Calu3 (cell line): ENCODE data around the gene MALRD1. TPM values are rescaled to one million over a fixed set of nuclear protein-coding genes. Genes with fewer than 3 reads are reported as not detected.
"Not testable (repeated sequence)": the region's sequence is repeated elsewhere in the genome, so short reads cannot be mapped to it uniquely, and the experiment has no call there.

Source experiments
- BruUV-seq: library from RNA; stranded (reverse); fragments of 400-500 nt; replicated peaks from 2 replicates; lab custom pipeline; 2021; lab: Mats Ljungman, UMichigan
- CTCF ChIA-PET: fragments of 300-600 bp; sonication (Branson Sonifier 250); formaldehyde crosslinking; loops from one replicate; lab custom pipeline; 2022; ENCODE audit warnings: antibody characterized with exemption; lab: Charles Lee
- DNase-seq: peaks from one replicate; pipeline ENCODE4 v3.0.0; 2022
- H3K27ac Mint-ChIP-seq: one replicate; pipeline ENCODE4 v1.8.0; 2022; ENCODE audit warnings: mixed read lengths; ENCODE audit not compliant: unreplicated experiment
- H3K27me3 Mint-ChIP-seq: one replicate; pipeline ENCODE4 v1.8.0; 2022; ENCODE audit warnings: mixed read lengths; ENCODE audit not compliant: unreplicated experiment
- H3K36me3 Mint-ChIP-seq: one replicate; pipeline ENCODE4 v1.8.0; 2022; ENCODE audit warnings: mild to moderate bottlenecking, moderate library complexity, mixed read lengths; ENCODE audit not compliant: insufficient read depth, unreplicated experiment
- H3K4me1 Mint-ChIP-seq: one replicate; pipeline ENCODE4 v1.8.0; 2022; ENCODE audit warnings: mild to moderate bottlenecking, low read depth, mixed read lengths; ENCODE audit not compliant: unreplicated experiment
- H3K4me3 Mint-ChIP-seq: one replicate; pipeline ENCODE4 v1.8.0; 2022; ENCODE audit warnings: mild to moderate bottlenecking, low read depth, moderate library complexity, mixed read lengths; ENCODE audit not compliant: unreplicated experiment
- H3K9me3 Mint-ChIP-seq: one replicate; pipeline ENCODE4 v1.8.0; 2022; ENCODE audit warnings: low read depth, mixed read lengths; ENCODE audit not compliant: unreplicated experiment
- CTCF ChIP-seq: fragments of 200-600 bp; IDR thresholded peaks from one replicate; pipeline ENCODE4 v1.8.0; 2022; ENCODE audit warnings: antibody characterized with exemption; ENCODE audit not compliant: unreplicated experiment
- intact Hi-C: fragments of 100-400 bp; cut with micrococcal nuclease; formaldehyde crosslinking; loops from one replicate; pipeline ENCODE4 v1.10.0; 2022; ENCODE audit not compliant: unreplicated experiment
- total RNA-seq: library from RNA; stranded (reverse); gene quantifications from 2 replicates; pipeline ENCODE4 v1.2.3, GENCODE V29; 2022

Gene MALRD1
- total RNA-seq, 1 experiment from 2014 or later, result not detected

GRCh38 chr10:19730907-19731217 is 682.3 kb downstream of the MALRD1 start:
- intact Hi-C loops, result no loop called here
- Mint-ChIP-seq H3K9me3 (peaks cover 2% of the 10 kb centered on the region), H3K4me3 (no peak overlapping the region), H3K4me1 (no peaks in the 10 kb centered on the region), H3K27me3 (no peaks in the 10 kb centered on the region), H3K36me3 (no peaks in the 10 kb centered on the region), H3K27ac (no peak overlapping the region)
- CTCF ChIA-PET, result no interaction called here
- no peak for TF ChIP-seq CTCF
- BruUV-seq, result no TSS peak
- no peak for DNase-seq

- H3K4me3 Mint-ChIP-seq, result no peak overlapping the region
- H3K27me3 Mint-ChIP-seq, result no peaks in the 10 kb centered on the region
- intact Hi-C loops, result no loop called here
- BruUV-seq, result no TSS peak
- no peaks in the 10 kb centered on the region for H3K36me3 Mint-ChIP-seq
- TF ChIP-seq CTCF, result no peak
- no peak for DNase-seq
- CTCF ChIA-PET, result no interaction called here
- peaks cover 5% of the 10 kb centered on the region for H3K9me3 Mint-ChIP-seq
- H3K4me1 Mint-ChIP-seq, result no peaks in the 10 kb centered on the region
- H3K27ac Mint-ChIP-seq, result no peak overlapping the region
Observed at GRCh38 chr10:19731560-19731959, 683.0 kb downstream of the MALRD1 start.

- H3K4me3 Mint-ChIP-seq, result no peak overlapping the region
- no TSS peak for BruUV-seq
- no peak for TF ChIP-seq CTCF
Observed at GRCh38 chr10:19738440-19738839, 689.8 kb downstream of the MALRD1 start.

GRCh38 chr10:19739232-19739631 is 690.6 kb downstream of the MALRD1 start:
- H3K4me3 Mint-ChIP-seq, H3K9me3 Mint-ChIP-seq, H3K36me3 Mint-ChIP-seq, H3K27ac Mint-ChIP-seq, DNase-seq, CTCF ChIA-PET, BruUV-seq, intact Hi-C loops, H3K4me1 Mint-ChIP-seq, H3K27me3 Mint-ChIP-seq: not testable (repeated sequence)

More at GRCh38 chr10:19738440-19738839, 689.8 kb downstream of the MALRD1 start:
- intact Hi-C loops, result no loop called here
- Mint-ChIP-seq H3K9me3 (peaks cover 2% of the 10 kb centered on the region), H3K4me1 (no peaks in the 10 kb centered on the region), H3K27ac (no peak overlapping the region), H3K36me3 (no peaks in the 10 kb centered on the region), H3K27me3 (no peaks in the 10 kb centered on the region)
- no peak for DNase-seq
- CTCF ChIA-PET, result no interaction called here

- H3K36me3 Mint-ChIP-seq, DNase-seq, H3K4me1 Mint-ChIP-seq, H3K4me3 Mint-ChIP-seq, BruUV-seq, H3K27ac Mint-ChIP-seq, H3K9me3 Mint-ChIP-seq, H3K27me3 Mint-ChIP-seq, CTCF ChIA-PET, intact Hi-C loops: not testable (repeated sequence)
Observed at GRCh38 chr10:19742144-19742543, 693.5 kb downstream of the MALRD1 start.
